ENCODE measurements around the gene TTC12.

TTC12 gene

DNA sequence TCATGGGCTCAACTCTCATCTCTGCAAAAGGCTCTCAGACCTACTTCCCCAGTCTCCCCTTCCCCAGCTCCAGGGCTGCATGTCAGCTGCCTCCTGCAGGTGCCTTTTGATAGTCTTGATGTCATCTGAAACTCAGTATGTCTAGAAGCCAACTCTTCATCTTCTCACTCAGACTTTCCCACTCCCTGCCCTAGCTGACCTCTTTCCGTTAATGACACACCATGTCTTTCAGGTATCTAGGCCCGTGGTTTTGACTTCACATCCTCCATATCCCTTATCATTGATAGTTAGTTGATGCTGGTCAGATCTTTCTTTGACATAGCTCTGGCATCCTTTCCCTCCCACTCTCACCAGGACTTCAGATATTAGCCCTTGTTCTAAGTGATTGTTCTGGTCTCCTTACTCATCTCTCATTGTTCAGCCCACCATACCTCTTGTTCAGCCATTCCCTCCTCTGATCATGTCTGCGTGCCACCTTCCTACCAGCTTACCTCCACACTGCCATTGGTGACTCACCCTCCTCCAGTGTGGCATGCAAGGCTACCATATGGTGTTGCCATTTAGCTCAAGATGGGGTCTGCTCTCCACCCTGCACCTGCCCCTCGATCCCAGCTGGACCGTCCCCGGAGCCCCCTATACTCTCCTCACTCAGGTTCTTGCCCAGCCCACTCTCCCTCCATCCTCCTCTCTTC is 18.4 kb downstream of the TTC12 start:
- no peaks in the 10 kb centered on the region for H3K27me3 ChIP-seq (replicated peaks; ENCODE audit: insufficient read depth, low read length)
- no peaks in the 10 kb centered on the region for H3K79me2 ChIP-seq (ENCODE audit: low read length)
- H2AFZ ChIP-seq (ENCODE audit: low read length), result no peak overlapping the region
- H3K27ac ChIP-seq (ENCODE audit: low read length), result no peak overlapping the region
- no peaks in the 10 kb centered on the region for H3K9me2 ChIP-seq (replicated peaks; ENCODE audit: insufficient read depth, low read length)
- no peak overlapping the region for H3K9ac ChIP-seq (ENCODE audit: low read length)
- peaks cover 46% of the 10 kb centered on the region for H3K4me1 ChIP-seq (ENCODE audit: low read length)
- TF ChIP-seq, protein P1, sequence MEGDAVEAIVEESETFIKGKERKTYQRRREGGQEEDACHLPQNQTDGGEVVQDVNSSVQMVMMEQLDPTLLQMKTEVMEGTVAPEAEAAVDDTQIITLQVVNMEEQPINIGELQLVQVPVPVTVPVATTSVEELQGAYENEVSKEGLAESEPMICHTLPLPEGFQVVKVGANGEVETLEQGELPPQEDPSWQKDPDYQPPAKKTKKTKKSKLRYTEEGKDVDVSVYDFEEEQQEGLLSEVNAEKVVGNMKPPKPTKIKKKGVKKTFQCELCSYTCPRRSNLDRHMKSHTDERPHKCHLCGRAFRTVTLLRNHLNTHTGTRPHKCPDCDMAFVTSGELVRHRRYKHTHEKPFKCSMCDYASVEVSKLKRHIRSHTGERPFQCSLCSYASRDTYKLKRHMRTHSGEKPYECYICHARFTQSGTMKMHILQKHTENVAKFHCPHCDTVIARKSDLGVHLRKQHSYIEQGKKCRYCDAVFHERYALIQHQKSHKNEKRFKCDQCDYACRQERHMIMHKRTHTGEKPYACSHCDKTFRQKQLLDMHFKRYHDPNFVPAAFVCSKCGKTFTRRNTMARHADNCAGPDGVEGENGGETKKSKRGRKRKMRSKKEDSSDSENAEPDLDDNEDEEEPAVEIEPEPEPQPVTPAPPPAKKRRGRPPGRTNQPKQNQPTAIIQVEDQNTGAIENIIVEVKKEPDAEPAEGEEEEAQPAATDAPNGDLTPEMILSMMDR (IDR thresholded peaks at IDR 0.05; ENCODE audit: low read length), result no peak
- TF ChIP-seq EZH2 (optimal IDR thresholded peaks at IDR 0.05; ENCODE audit: low read depth, low read length) (no peak), EZH2phosphoT487 (IDR thresholded peaks at IDR 0.05; ENCODE audit: low read length) (no peak)
- no peaks in the 10 kb centered on the region for H3K9me3 ChIP-seq (replicated peaks; ENCODE audit: insufficient read depth, low read length)
- H3K4me3 ChIP-seq (ENCODE audit: low read length), result no peak overlapping the region
- DNase-seq, result no peak
- no peaks in the 10 kb centered on the region for H3K36me3 ChIP-seq (replicated peaks; ENCODE audit: insufficient read depth, low read length)
- H3F3A ChIP-seq (ENCODE audit: insufficient read depth, low read length), result peaks cover 29% of the 10 kb centered on the region
- no peak overlapping the region; the same call in 1 of the 2 replicates for H3K4me2 ChIP-seq (ENCODE audit: low read depth, low read length)
- H4K20me1 ChIP-seq (ENCODE audit: insufficient read depth, low read length), result no peaks in the 10 kb centered on the region

DNA sequence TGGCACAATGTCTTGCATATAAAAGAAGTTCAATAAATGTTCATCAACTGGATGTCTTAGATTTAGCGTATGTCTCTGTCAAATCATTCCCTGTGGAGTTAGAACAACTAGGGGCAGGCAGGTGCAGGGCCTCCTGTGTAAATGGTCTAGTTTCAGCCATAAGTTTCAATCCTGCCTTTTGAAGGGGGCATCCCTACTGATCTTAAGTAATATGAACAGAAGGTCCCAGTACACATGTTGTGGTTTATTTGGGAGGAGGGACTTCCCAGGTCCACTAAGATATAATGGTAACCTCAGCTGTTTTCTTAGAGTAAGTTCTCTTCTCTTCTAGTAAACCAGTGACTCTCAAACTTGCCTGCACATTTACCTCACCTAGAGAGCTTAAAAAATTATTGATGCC is 19.8 kb downstream of the TTC12 start:
- Histone ChIP-seq H3K36me3 (replicated peaks; ENCODE audit: insufficient read depth, low read length) (no peaks in the 10 kb centered on the region), H4K20me1 (ENCODE audit: insufficient read depth, low read length) (no peaks in the 10 kb centered on the region), H3K4me3 (ENCODE audit: low read length) (no peak overlapping the region), H3K9me2 (replicated peaks; ENCODE audit: insufficient read depth, low read length) (no peaks in the 10 kb centered on the region), H3K79me2 (ENCODE audit: low read length) (no peaks in the 10 kb centered on the region), H3K4me1 (ENCODE audit: low read length) (peaks cover 42% of the 10 kb centered on the region), H3K9me3 (replicated peaks; ENCODE audit: insufficient read depth, low read length) (no peaks in the 10 kb centered on the region), H3K9ac (ENCODE audit: low read length) (no peak overlapping the region; the same call in 1 of the 2 replicates), H3K27ac (ENCODE audit: low read length) (peak overlapping the region; percentile 51; the same call in 1 of the 2 replicates), H3K27me3 (replicated peaks; ENCODE audit: insufficient read depth, low read length) (no peaks in the 10 kb centered on the region), H3F3A (ENCODE audit: insufficient read depth, low read length) (peaks cover 28% of the 10 kb centered on the region), H3K4me2 (ENCODE audit: low read depth, low read length) (peak overlapping the region; percentile 40), H2AFZ (ENCODE audit: low read length) (no peak overlapping the region)
- TF ChIP-seq EZH2 (optimal IDR thresholded peaks at IDR 0.05; ENCODE audit: low read depth, low read length), result no peak
- TF ChIP-seq, protein P1 (IDR thresholded peaks at IDR 0.05; ENCODE audit: low read length), result no peak
- TF ChIP-seq EZH2phosphoT487 (IDR thresholded peaks at IDR 0.05; ENCODE audit: low read length), result no peak
- DNase-seq, result peak; percentile 79

DNA sequence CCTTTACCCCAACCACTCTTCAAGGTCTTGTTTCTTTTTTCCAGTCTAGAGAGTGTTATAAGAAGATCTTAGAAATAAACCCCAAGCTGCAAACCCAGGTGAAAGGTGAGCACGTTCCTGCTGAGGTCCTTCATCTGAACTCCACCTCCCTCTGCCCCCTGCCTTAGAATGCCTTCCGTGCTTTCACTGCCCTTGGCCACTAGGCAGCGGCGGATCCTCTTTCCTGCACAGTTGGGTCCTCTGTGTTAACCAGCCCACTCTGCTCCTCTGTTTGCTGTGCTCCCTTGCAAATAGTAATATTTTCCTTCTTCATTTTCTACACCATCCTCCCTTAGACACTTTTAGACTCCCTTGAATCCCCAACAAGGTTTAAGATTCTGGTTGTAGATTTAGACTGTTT is 24.3 kb downstream of the TTC12 start:
- Histone ChIP-seq H3K27me3 (replicated peaks; ENCODE audit: insufficient read depth, low read length) (no peaks in the 10 kb centered on the region), H2AFZ (ENCODE audit: low read length) (no peak overlapping the region), H3K27ac (ENCODE audit: low read length) (no peak overlapping the region), H3K9ac (ENCODE audit: low read length) (no peak overlapping the region), H4K20me1 (ENCODE audit: insufficient read depth, low read length) (no peaks in the 10 kb centered on the region), H3K4me2 (ENCODE audit: low read depth, low read length) (no peak overlapping the region), H3K36me3 (replicated peaks; ENCODE audit: insufficient read depth, low read length) (no peaks in the 10 kb centered on the region), H3K9me3 (replicated peaks; ENCODE audit: insufficient read depth, low read length) (no peaks in the 10 kb centered on the region), H3K4me1 (ENCODE audit: low read length) (peaks cover 14% of the 10 kb centered on the region), H3K9me2 (replicated peaks; ENCODE audit: insufficient read depth, low read length) (no peaks in the 10 kb centered on the region), H3F3A (ENCODE audit: insufficient read depth, low read length) (peaks cover 14% of the 10 kb centered on the region), H3K79me2 (ENCODE audit: low read length) (no peaks in the 10 kb centered on the region), H3K4me3 (ENCODE audit: low read length) (no peak overlapping the region)
- TF ChIP-seq, protein P1 (IDR thresholded peaks at IDR 0.05; ENCODE audit: low read length), result no peak
- TF ChIP-seq EZH2phosphoT487 (IDR thresholded peaks at IDR 0.05; ENCODE audit: low read length) (no peak), EZH2 (optimal IDR thresholded peaks at IDR 0.05; ENCODE audit: low read depth, low read length) (no peak)
- DNase-seq, result no peak
